ENCODE measurements around the gene KRTAP4-7. TPM values are rescaled to one million over a fixed set of nuclear protein-coding genes. Genes with fewer than 3 reads are reported as not detected.
"Not testable (repeated sequence)": the region's sequence is repeated elsewhere in the genome, so short reads cannot be mapped to it uniquely, and the experiment has no call there.

The KRTAP4-7 gene
- total RNA-seq, 1 donor from 2014 or later = not detected

- DNase-seq (ENCODE audit: low spot score); intact Hi-C loops (cut with DNase I): not testable (repeated sequence)
These were observed 21.4 kb downstream of the KRTAP4-7 start, which contains the start of gene KRTAP4-9 for GRCh38 chr17:41105347-41105746. Gene KRTAP4-9, plus strand, starts transcription at chr17:41105389. Its CDS starts 0 bp downstream, at chr17:41105389.

- intact Hi-C loops (cut with DNase I) = no loop called here
- no peak for DNase-seq (ENCODE audit: low spot score)
These were observed 24.0 kb downstream of the KRTAP4-7 start for GRCh38 chr17:41107941-41108450.

- intact Hi-C loops (cut with DNase I); DNase-seq (ENCODE audit: low spot score): not testable (repeated sequence)
These were observed 24.9 kb downstream of the KRTAP4-7 start for GRCh38 chr17:41108728-41109386.

- DNase-seq (ENCODE audit: low spot score) = no peak
- intact Hi-C loops (cut with DNase I) = no loop called here
These were observed 27.4 kb downstream of the KRTAP4-7 start for GRCh38 chr17:41111151-41111885.

- intact Hi-C loops (cut with DNase I) = no loop called here
- DNase-seq (ENCODE audit: low spot score) = no peak
These were observed 32.3 kb downstream of the KRTAP4-7 start for GRCh38 chr17:41116297-41116696.

GRCh38 chr17:41117846-41118386 lies 34.0 kb downstream of the KRTAP4-7 start, which contains the start of gene KRTAP4-11:
Gene KRTAP4-11, minus strand, starts transcription at chr17:41118373. Its CDS starts 58 bp downstream, at chr17:41118315.
- DNase-seq (ENCODE audit: low spot score); intact Hi-C loops (cut with DNase I): not testable (repeated sequence)

GRCh38 chr17:41118721-41119120 lies 34.8 kb downstream of the KRTAP4-7 start:
- no peak for DNase-seq (ENCODE audit: low spot score)
- intact Hi-C loops (cut with DNase I) = no loop called here

- DNase-seq (ENCODE audit: low spot score); intact Hi-C loops (cut with DNase I): not testable (repeated sequence)
These were observed 36.0 kb downstream of the KRTAP4-7 start for GRCh38 chr17:41119696-41120690.

- intact Hi-C loops (cut with DNase I) = no loop called here
- DNase-seq (ENCODE audit: low spot score) = no peak
These were observed 37.8 kb downstream of the KRTAP4-7 start for GRCh38 chr17:41121742-41122141.

- intact Hi-C loops (cut with DNase I); DNase-seq (ENCODE audit: low spot score): not testable (repeated sequence)
These were observed 39.5 kb downstream of the KRTAP4-7 start for GRCh38 chr17:41123292-41123990.

- intact Hi-C loops (cut with DNase I); DNase-seq (ENCODE audit: low spot score): not testable (repeated sequence)
These were observed 40.0 kb downstream of the KRTAP4-7 start, which contains the start of gene KRTAP4-12 for GRCh38 chr17:41123991-41124371. Gene KRTAP4-12, minus strand, starts transcription at chr17:41124182. Its CDS starts 60 bp downstream, at chr17:41124122.

- DNase-seq (ENCODE audit: low spot score) = no peak
These were observed 41.1 kb downstream of the KRTAP4-7 start for GRCh38 chr17:41125064-41125463.

GRCh38 chr17:41126412-41126811 lies 42.5 kb downstream of the KRTAP4-7 start:
- DNase-seq (ENCODE audit: low spot score) = no peak
- intact Hi-C loops (cut with DNase I) = no loop called here

More at GRCh38 chr17:41125064-41125463, 41.1 kb downstream of the KRTAP4-7 start:
- intact Hi-C loops (cut with DNase I) = no loop called here

- no peak for DNase-seq (ENCODE audit: low spot score)
- intact Hi-C loops (cut with DNase I) = no loop called here
These were observed 43.4 kb downstream of the KRTAP4-7 start for GRCh38 chr17:41127371-41127770.

- intact Hi-C loops (cut with DNase I) = no loop called here
These were observed 48.0 kb downstream of the KRTAP4-7 start for GRCh38 chr17:41131979-41132378.

GRCh38 chr17:41133880-41134735 lies 50.2 kb downstream of the KRTAP4-7 start:
- DNase-seq (ENCODE audit: low spot score) = no peak

More at GRCh38 chr17:41131979-41132378, 48.0 kb downstream of the KRTAP4-7 start:
- DNase-seq (ENCODE audit: low spot score) = no peak

More at GRCh38 chr17:41133880-41134735, 50.2 kb downstream of the KRTAP4-7 start:
- intact Hi-C loops (cut with DNase I) = no loop called here
